H1 (cell line): Measurements from ENCODE around the gene BBS9. TPM values are rescaled to one million over a fixed set of nuclear protein-coding genes. Genes with fewer than 3 reads are reported as not detected.

ENCODE experiments used
- CTCF ChIA-PET: fragments of 300-600 bp; sonication (Branson Sonifier 250); formaldehyde crosslinking; loops from one replicate; lab custom pipeline; 2021; ENCODE audit not compliant: partially characterized antibody; lab: Charles Lee
- POLR2A ChIA-PET: fragments of 300-600 bp; sonication (Branson Sonifier 250); formaldehyde crosslinking; loops from one replicate; lab custom pipeline; 2021; ENCODE audit warnings: inconsistent platforms; ENCODE audit not compliant: partially characterized antibody; lab: Charles Lee
- DNase-seq, 2 experiments: peaks; one replicate each; pipeline versions ENCODE4 v3.0.0 to v3.0.0-alpha.2; 2010 to 2022; ENCODE audit warnings: low spot score in 2 of 2, low read depth in 1 of 2, mixed read lengths in 1 of 2
- FAIRE-seq: peaks from 2 replicates; lab custom pipeline; 2011; peaks lifted over from hg19 to GRCh38; lab: Jason Lieb, UNC
- H2AFZ ChIP-seq: 2 replicates; pipeline ENCODE4 v1.8.1; 2012; ENCODE audit warnings: low read length, inconsistent platforms
- H2AK5ac ChIP-seq: 2 replicates; pipeline ENCODE4 v1.6.1; 2013; ENCODE audit warnings: low read depth, low read length
- H2BK120ac ChIP-seq: replicated peaks from 2 replicates; pipeline ENCODE3; 2013; ENCODE audit warnings: low read depth, low read length, inconsistent platforms
- H2BK12ac ChIP-seq: 2 replicates; pipeline ENCODE4 v1.6.1; 2013; ENCODE audit warnings: low read depth, low read length
- H2BK15ac ChIP-seq: 2 replicates; pipeline ENCODE4 v1.6.1; 2013; ENCODE audit warnings: low read length
- H2BK20ac ChIP-seq: 2 replicates; pipeline ENCODE4 v1.6.1; 2013; ENCODE audit warnings: low read length
- H2BK5ac ChIP-seq: 2 replicates; pipeline ENCODE4 v1.6.1; 2013; ENCODE audit warnings: low read depth, low read length
- H3K14ac ChIP-seq: 2 replicates; pipeline ENCODE4 v1.6.1; 2013; ENCODE audit warnings: inconsistent platforms; ENCODE audit not compliant: insufficient read length
- H3K18ac ChIP-seq: 2 replicates; pipeline ENCODE4 v1.6.1; 2013; ENCODE audit warnings: low read length; ENCODE audit errors: extremely low read depth
- H3K23ac ChIP-seq: 2 replicates; pipeline ENCODE4 v1.6.1; 2013; ENCODE audit warnings: inconsistent platforms; ENCODE audit not compliant: insufficient read length
- H3K23me2 ChIP-seq: 2 replicates; pipeline ENCODE4 v1.6.1; 2013; ENCODE audit warnings: low read depth, low read length
- H3K27ac ChIP-seq: 2 replicates; pipeline ENCODE4 v1.6.1; 2011; ENCODE audit warnings: low read depth, low read length, inconsistent platforms
- H3K27me3 ChIP-seq, 4 experiments: replicated peaks in 1 of 4; 1 replicate in 1 of 4; 2 replicates in 3 of 4; pipeline versions ENCODE4 v1.6.1 to v1.8.1; 2011 to 2013; ENCODE audit warnings: low read length in 3 of 4, mild to moderate bottlenecking in 3 of 4, inconsistent platforms in 2 of 4, mixed read lengths in 2 of 4, moderate library complexity in 1 of 4; ENCODE audit not compliant: control insufficient read depth in 3 of 4, insufficient read depth in 3 of 4; ENCODE audit errors: extremely low read depth in 1 of 4
- H3K36me3 ChIP-seq, 4 experiments: 2 replicates each; pipeline versions ENCODE4 v1.6.1 to v1.8.1; 2011 to 2013; ENCODE audit warnings: mild to moderate bottlenecking in 4 of 4, low read length in 3 of 4, moderate library complexity in 2 of 4, control low read depth in 1 of 4, inconsistent platforms in 1 of 4; ENCODE audit not compliant: insufficient read depth in 4 of 4, control insufficient read depth in 2 of 4
- H3K4ac ChIP-seq: replicated peaks from 2 replicates; pipeline ENCODE3; 2013; ENCODE audit warnings: low read length, low read depth, mixed read lengths, inconsistent platforms; ENCODE audit not compliant: insufficient read length
- H3K4me1 ChIP-seq, 4 experiments: replicated peaks in 1 of 4; 1 replicate in 1 of 4; 2 replicates in 3 of 4; pipeline versions ENCODE4 v1.6.1 to v1.8.1; 2011 to 2013; ENCODE audit warnings: low read length in 3 of 4, inconsistent platforms in 2 of 4, mixed read lengths in 1 of 4; ENCODE audit not compliant: insufficient read depth in 4 of 4, control insufficient read depth in 3 of 4
- H3K4me2 ChIP-seq, 2 experiments: 2 replicates each; pipeline versions ENCODE4 v1.6.1 to v1.8.1; 2011 to 2013; ENCODE audit warnings: low read depth in 2 of 2, low read length in 2 of 2, control low read depth in 1 of 2, inconsistent platforms in 1 of 2, mild to moderate bottlenecking in 1 of 2; ENCODE audit not compliant: insufficient read depth in 1 of 2
- H3K4me3 ChIP-seq, 4 experiments: fragments of 200-600, 300-600 bp in 1 of 4; sonication (generic), shearing (Covaris generic), sonication (Bioruptor Twin) in 1 of 4; 2 replicates each; pipeline versions ENCODE4 v1.5.1 to v1.8.1; 2011 to 2016; ENCODE audit warnings: low read length in 4 of 4, low read depth in 3 of 4, control low read depth in 2 of 4, inconsistent platforms in 2 of 4, mild to moderate bottlenecking in 2 of 4, mixed read lengths in 1 of 4, moderate library complexity in 1 of 4; ENCODE audit not compliant: insufficient read depth in 2 of 4; ENCODE audit errors: extremely low read depth in 1 of 4
- H3K56ac ChIP-seq: replicated peaks from 2 replicates; pipeline ENCODE3; 2013; ENCODE audit warnings: low read depth, mild to moderate bottlenecking, mixed read lengths, low read length, inconsistent platforms; ENCODE audit not compliant: insufficient read length
- H3K79me1 ChIP-seq: 2 replicates; pipeline ENCODE4 v1.6.1; 2013; ENCODE audit warnings: low read depth, low read length, control low read depth
- H3K79me2 ChIP-seq, 2 experiments: 2 replicates each; pipeline versions ENCODE4 v1.6.1 to v1.8.1; 2012 to 2013; ENCODE audit warnings: low read length in 2 of 2, mild to moderate bottlenecking in 2 of 2, inconsistent platforms in 1 of 2; ENCODE audit not compliant: insufficient read depth in 2 of 2, control insufficient read depth in 1 of 2
- H3K9ac ChIP-seq, 4 experiments: replicated peaks in 1 of 4; 1 replicate in 1 of 4; 2 replicates in 3 of 4; pipeline versions ENCODE4 v1.6.1 to v1.8.1; 2011 to 2013; ENCODE audit warnings: low read depth in 3 of 4, low read length in 3 of 4, control low read depth in 2 of 4, mild to moderate bottlenecking in 2 of 4, moderate library complexity in 2 of 4, inconsistent platforms in 1 of 4; ENCODE audit errors: extremely low read depth in 1 of 4
- H3K9me3 ChIP-seq, 2 experiments: 2 replicates each; pipeline versions ENCODE4 v1.6.1 to v1.8.1; 2012 to 2013; ENCODE audit warnings: mild to moderate bottlenecking in 2 of 2, moderate library complexity in 2 of 2, control low read depth in 1 of 2, inconsistent platforms in 1 of 2, low read depth in 1 of 2, low read length in 1 of 2, mixed read lengths in 1 of 2; ENCODE audit not compliant: insufficient read depth in 2 of 2
- H4K20me1 ChIP-seq, 2 experiments: replicated peaks in 1 of 2; 2 replicates each; pipeline versions ENCODE3 to v1.8.1; 2011 to 2013; ENCODE audit warnings: inconsistent platforms in 2 of 2, low read length in 2 of 2, mild to moderate bottlenecking in 1 of 2; ENCODE audit not compliant: insufficient read depth in 2 of 2, control insufficient read depth in 1 of 2
- H4K5ac ChIP-seq: 2 replicates; pipeline ENCODE4 v1.6.1; 2013; ENCODE audit warnings: low read length, low read depth, mixed read lengths, inconsistent platforms; ENCODE audit not compliant: insufficient read length
- H4K8ac ChIP-seq: 2 replicates; pipeline ENCODE4 v1.8.0; 2013; ENCODE audit warnings: mild to moderate bottlenecking, moderate library complexity, low read length, inconsistent platforms; ENCODE audit not compliant: insufficient read depth; ENCODE audit errors: extremely low read depth
- H4K91ac ChIP-seq: replicated peaks from 2 replicates; pipeline ENCODE3; 2013; ENCODE audit warnings: low read length, mixed read lengths, inconsistent platforms; ENCODE audit not compliant: insufficient read length
- CTCF ChIP-seq, 3 experiments: IDR thresholded peaks; 1 replicate in 2 of 3; 2 replicates in 1 of 3; pipeline versions ENCODE4 v1.5.1 to v1.6.1; 2011; ENCODE audit warnings: low read length in 3 of 3, mild to moderate bottlenecking in 3 of 3, inconsistent platforms in 2 of 3, low read depth in 1 of 3, moderate library complexity in 1 of 3; ENCODE audit not compliant: insufficient read depth in 1 of 3; ENCODE audit errors: control extremely low read depth in 1 of 3
- HDAC2 ChIP-seq, 2 experiments: fragments of 300-600 bp in 1 of 2; sonication (generic) in 1 of 2; IDR thresholded peaks; 2 replicates each; pipeline ENCODE4 v1.6.1; 2011 to 2012; ENCODE audit warnings: low read depth in 2 of 2, low read length in 2 of 2, mild to moderate bottlenecking in 2 of 2, moderate library complexity in 2 of 2, borderline replicate concordance in 1 of 2, inconsistent platforms in 1 of 2
- HDAC6 ChIP-seq: IDR thresholded peaks from one replicate; pipeline ENCODE4 v1.7.1; 2012; ENCODE audit warnings: low read depth, mild to moderate bottlenecking, inconsistent platforms, low read length, moderate library complexity
- KDM4A ChIP-seq: IDR thresholded peaks from one replicate; pipeline ENCODE4 v1.7.1; 2012; ENCODE audit warnings: low read depth, mild to moderate bottlenecking, moderate library complexity, low read length, inconsistent platforms; ENCODE audit not compliant: severe bottlenecking
- KDM5A ChIP-seq: fragments of 200-600 bp; IDR thresholded peaks from 2 replicates; pipeline ENCODE4 v1.7.1; 2012; ENCODE audit warnings: mild to moderate bottlenecking, low read length, inconsistent platforms, mixed read lengths
- PHF8 ChIP-seq: fragments of 200-600 bp; sonication (generic); conservative IDR thresholded peaks from 2 replicates; pipeline ENCODE4 v1.7.1; 2012; ENCODE audit warnings: low read depth, mild to moderate bottlenecking, inconsistent platforms, low read length, moderate library complexity
- TBP ChIP-seq: IDR thresholded peaks from 2 replicates; pipeline ENCODE4 v1.6.1; 2011; ENCODE audit warnings: low read depth, low read length, improper control_type of control experiment
- WGBS, 2 experiments: shearing (Covaris generic) in 1 of 2; methylation state at CpG; one replicate each; pipeline versions ENCODE4 v1.1.6 to v1.1.7; 2013 to 2015; ENCODE audit warnings: low lambda C conversion rate in 2 of 2, mixed read lengths in 2 of 2, inconsistent platforms in 1 of 2, low coverage in 1 of 2, missing lambda C conversion rate in 1 of 2; ENCODE audit not compliant: insufficient replicate concordance in 2 of 2, insufficient coverage in 1 of 2, insufficient read length in 1 of 2; ENCODE audit errors: extremely low coverage in 1 of 2, missing lambda C conversion rate in 1 of 2; 5-methylcytosine and 5-hydroxymethylcytosine counted together
- polyA plus RNA-seq, 7 experiments: library from polyadenylated mRNA; depleted of rRNA in 3 of 7; stranded (reverse) in 5 of 7; unstranded in 2 of 7; fragments of >200 nt in 5 of 7; fragments of 200-250 nt in 2 of 7; gene quantifications; 1 replicate in 5 of 7; 2 replicates in 1 of 7; 4 replicates in 1 of 7; pipeline versions ENCODE4 v1.2.1 to v1.2.3, GENCODE V29; 2011 to 2013; ENCODE audit warnings: missing spikeins in 2 of 7, mixed read lengths in 2 of 7
- total RNA-seq: library from RNA; stranded (reverse); fragmentation: NEBNext Ultra II Directional; extraction: Animal tissue kit (Norgen Biotek cat#: 25700); gene quantifications from 2 replicates; pipeline ENCODE4 v1.2.1, GENCODE V29; 2021

Gene BBS9
- total and polyA plus RNA-seq, 2 of the 8 experiments (the other 6 are each of a cell fraction or from before 2014, with no cell fraction given), result 22.3 to 37.0 TPM

DNA sequence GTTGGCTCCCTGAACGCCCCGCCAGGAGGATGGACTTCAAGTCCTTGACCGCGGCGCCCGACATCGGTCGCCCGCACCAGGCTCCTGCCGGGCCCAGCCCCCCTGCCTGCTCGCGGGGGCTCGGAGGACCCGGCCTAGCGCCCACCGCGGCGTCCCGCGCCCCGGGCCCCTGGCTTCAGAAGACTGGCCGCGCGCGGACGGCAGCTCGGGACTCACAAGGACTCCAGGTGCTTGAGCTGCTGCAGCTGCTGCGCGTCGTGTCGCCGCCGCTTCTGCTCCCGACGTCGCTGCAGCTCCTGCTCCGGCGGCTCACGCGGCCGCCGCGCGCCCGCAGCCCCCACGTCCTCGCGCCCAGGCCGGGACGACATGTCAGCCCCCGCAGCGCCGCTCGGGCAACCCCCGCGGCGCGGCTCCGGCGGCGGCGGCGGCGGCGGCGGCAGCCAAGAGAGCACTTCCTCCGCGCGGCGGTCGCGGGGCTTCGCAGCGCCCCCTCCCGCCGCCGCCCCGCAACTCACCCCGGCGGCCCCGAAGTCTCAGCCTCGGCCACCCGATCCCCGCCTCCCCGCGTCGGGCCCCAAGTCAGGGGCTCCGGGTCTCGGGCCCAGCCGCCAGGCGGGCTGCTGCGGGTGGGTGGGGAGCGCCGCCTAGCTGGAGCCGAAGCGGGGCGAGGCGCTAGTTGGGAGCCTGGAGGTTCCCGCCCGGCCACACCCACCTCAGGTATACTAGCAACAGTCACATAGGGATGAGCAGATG lies 20.2 kb upstream of the BBS9 start, which contains the start of gene RP9:
Gene RP9, minus strand, starts transcription at position 400 of the 753 bp plus-strand sequence. Its CDS starts 32 bp downstream, at position 368.
- H3K23me2 ChIP-seq, result 0 out of 2 replicates have a peak, but pooled peaks cover 2% of the 10 kb centered on the region
- H3K9me3 ChIP-seq, result no peaks in the 10 kb centered on the region
- H4K5ac ChIP-seq, result no peak within 1 kb of the TSS
- no peak within 1 kb of the TSS for H2BK15ac ChIP-seq
- H2BK12ac ChIP-seq, result no peak within 1 kb of the TSS
- no peak within 1 kb of the TSS for H3K14ac ChIP-seq
- no peak within 1 kb of the TSS for H3K23ac ChIP-seq
- WGBS, 2 experiments, result 1% methylated on average over 31 of the region's 100 CpGs; no CpG with 5 or more reads in 1 of the 2 experiments
- ChIA-PET POLR2A (interaction anchor here (1.4 to 2.3 kb wide), 2 partner anchors 47 to 217 kb away, joined by 5 read pairs; partner anchors contain the start of gene NT5C3A), CTCF (interaction anchor here (0.6 to 3.5 kb wide), 35 partner anchors 9 to 1144 kb away, joined by 3 to 12 read pairs (median 4); partner anchors contain the start of genes FKBP9 and NT5C3A)
- peak in 1 of 2 experiments; percentile 89 for DNase-seq
- H3K4me3 ChIP-seq, result peak within 1 kb of the TSS; percentile 68 to 98 (median 75)
- H2BK5ac ChIP-seq, result no peak within 1 kb of the TSS
- peaks cover 0 to 7% of the 10 kb centered on the region in 2 experiments for H4K20me1 ChIP-seq
- peak within 1 kb of the TSS; percentile 51; the same call in 1 of the 2 replicates for H2AFZ ChIP-seq
- H3K4me1 ChIP-seq, result peaks cover 0 to 5% (median 1%) of the 10 kb centered on the region in 4 experiments; a peak in 2 of 7 replicates
- no peak within 1 kb of the TSS; the same call in 1 of the 2 replicates for H3K18ac ChIP-seq
- H3K9ac ChIP-seq, result peak within 1 kb of the TSS in 3 of 4 experiments; percentile 38 to 92 (median 55); a peak in 5 of 7 replicates
- no peak within 1 kb of the TSS for H3K4ac ChIP-seq
- peaks cover 5% of the 10 kb centered on the region for H3K79me1 ChIP-seq
- H3K27me3 ChIP-seq, result peaks cover 0 to 3% (median 0%) of the 10 kb centered on the region in 4 experiments; a peak in 1 of 7 replicates
- H4K8ac ChIP-seq, result peak within 1 kb of the TSS; percentile 46
- peaks cover 3 to 26% of the 10 kb centered on the region in 2 experiments; a peak in 3 of 4 replicates for H3K79me2 ChIP-seq
- H3K4me2 ChIP-seq, result peak within 1 kb of the TSS; percentile 63 to 74
- no peak within 1 kb of the TSS for H2AK5ac ChIP-seq
- H3K27ac ChIP-seq, result no peak within 1 kb of the TSS; the same call in 1 of the 2 replicates
- no peak for FAIRE-seq
- H2BK120ac ChIP-seq, result no peak within 1 kb of the TSS
- no peaks in the 10 kb centered on the region; a peak in 1 of 8 replicates for H3K36me3 ChIP-seq
- H2BK20ac ChIP-seq, result no peak within 1 kb of the TSS
- H3K56ac ChIP-seq, result no peak within 1 kb of the TSS
- peak within 1 kb of the TSS; percentile 67 for H4K91ac ChIP-seq
- peak; percentile 48; the same call in 1 of the 2 replicates for TF ChIP-seq TBP
- TF ChIP-seq PHF8, result peak; percentile 82
- TF ChIP-seq HDAC6, result no peak
- peak; percentile 94 for TF ChIP-seq KDM4A
- TF ChIP-seq KDM5A, result no peak
- TF ChIP-seq HDAC2 (IDR thresholded peaks at IDR 0.05; ENCODE audit: borderline replicate concordance in 1 of 2, low read depth in 2 of 2, low read length in 2 of 2), result peak; percentile 66 to 74; a peak in 2 of 4 replicates
- TF ChIP-seq CTCF (IDR thresholded peaks at IDR 0.05; ENCODE audit: control extremely low read depth in 1 of 3, insufficient read depth in 1 of 3, low read depth in 1 of 3, low read length in 3 of 3), result peak; percentile 32 to 78 (median 55)
